Activated naive CD4-positive, alpha-beta T cell treated with anti-CD3 and anti-CD28 coated beads, Interleukin-2, amount 10 ng/mL, durations not matched to agents 7 days and 5 days (primary cell): ENCODE measurements around the gene CDH23.

Experiments used
- CTCF ChIA-PET: fragments of 350-600 bp; sonication (Branson Sonifier 250); formaldehyde crosslinking; loops from one replicate; lab custom pipeline; 2021; ENCODE audit warnings: antibody characterized with exemption; lab: Charles Lee
- DNase-seq: peaks from one replicate; pipeline ENCODE4 v3.0.0-alpha.2; 2020
- H3K27ac Mint-ChIP-seq: one replicate; pipeline ENCODE4 v1.8.0; 2021; ENCODE audit warnings: mild to moderate bottlenecking, moderate library complexity, mixed read lengths
- H3K27me3 Mint-ChIP-seq: one replicate; pipeline ENCODE4 v1.8.0; 2021; ENCODE audit warnings: mild to moderate bottlenecking, mixed read lengths
- H3K36me3 Mint-ChIP-seq: one replicate; pipeline ENCODE4 v1.8.0; 2021; ENCODE audit warnings: mixed read lengths
- H3K4me1 Mint-ChIP-seq: one replicate; pipeline ENCODE4 v1.8.0; 2021; ENCODE audit warnings: mixed read lengths
- H3K4me3 Mint-ChIP-seq: one replicate; pipeline ENCODE4 v1.8.0; 2021; ENCODE audit warnings: mild to moderate bottlenecking, moderate library complexity, mixed read lengths
- H3K9me3 Mint-ChIP-seq: one replicate; pipeline ENCODE4 v1.8.0; 2021; ENCODE audit warnings: mixed read lengths

CDH23 gene

GRCh38 chr10:71361581-71361980 is 35.1 kb upstream of the CDH23 start:
- H3K27ac Mint-ChIP-seq, result no peak overlapping the region
- no peak for DNase-seq
- CTCF ChIA-PET, result interaction anchor here (2.0 kb wide), 1 partner anchor 44 kb away, joined by 4 read pairs; no protein-coding TSS in a partner anchor
- no peak overlapping the region for H3K4me3 Mint-ChIP-seq
- no peaks in the 10 kb centered on the region for H3K36me3 Mint-ChIP-seq
- peaks cover 6% of the 10 kb centered on the region for H3K27me3 Mint-ChIP-seq
- H3K9me3 Mint-ChIP-seq, result no peaks in the 10 kb centered on the region
- H3K4me1 Mint-ChIP-seq, result no peaks in the 10 kb centered on the region

GRCh38 chr10:71362141-71362540 is 34.6 kb upstream of the CDH23 start:
- Mint-ChIP-seq H3K36me3 (no peaks in the 10 kb centered on the region), H3K27me3 (peaks cover 6% of the 10 kb centered on the region), H3K4me3 (no peak overlapping the region), H3K27ac (no peak overlapping the region), H3K4me1 (no peaks in the 10 kb centered on the region), H3K9me3 (no peaks in the 10 kb centered on the region)
- no peak for DNase-seq
- CTCF ChIA-PET, result interaction anchor here (2.0 kb wide), 1 partner anchor 45 kb away, joined by 4 read pairs; no protein-coding TSS in a partner anchor

- H3K27ac Mint-ChIP-seq, result no peak overlapping the region
- CTCF ChIA-PET, result interaction anchor here (0.9 kb wide), 1 partner anchor 20 kb away, joined by 4 read pairs; no protein-coding TSS in a partner anchor
Observed at GRCh38 chr10:71363936-71364335, 32.8 kb upstream of the CDH23 start.

GRCh38 chr10:71365366-71365765 is 31.4 kb upstream of the CDH23 start:
- no peak for DNase-seq
- peaks cover 9% of the 10 kb centered on the region for H3K27me3 Mint-ChIP-seq
- H3K4me1 Mint-ChIP-seq, result no peaks in the 10 kb centered on the region
- no peak overlapping the region for H3K4me3 Mint-ChIP-seq
- CTCF ChIA-PET, result no interaction called here
- no peaks in the 10 kb centered on the region for H3K9me3 Mint-ChIP-seq
- no peak overlapping the region for H3K27ac Mint-ChIP-seq
- H3K36me3 Mint-ChIP-seq, result no peaks in the 10 kb centered on the region

More at GRCh38 chr10:71363936-71364335, 32.8 kb upstream of the CDH23 start:
- no peak overlapping the region for H3K4me3 Mint-ChIP-seq
- H3K9me3 Mint-ChIP-seq, result no peaks in the 10 kb centered on the region
- no peaks in the 10 kb centered on the region for H3K36me3 Mint-ChIP-seq
- no peaks in the 10 kb centered on the region for H3K4me1 Mint-ChIP-seq
- peaks cover 9% of the 10 kb centered on the region for H3K27me3 Mint-ChIP-seq
- DNase-seq, result no peak

DNA sequence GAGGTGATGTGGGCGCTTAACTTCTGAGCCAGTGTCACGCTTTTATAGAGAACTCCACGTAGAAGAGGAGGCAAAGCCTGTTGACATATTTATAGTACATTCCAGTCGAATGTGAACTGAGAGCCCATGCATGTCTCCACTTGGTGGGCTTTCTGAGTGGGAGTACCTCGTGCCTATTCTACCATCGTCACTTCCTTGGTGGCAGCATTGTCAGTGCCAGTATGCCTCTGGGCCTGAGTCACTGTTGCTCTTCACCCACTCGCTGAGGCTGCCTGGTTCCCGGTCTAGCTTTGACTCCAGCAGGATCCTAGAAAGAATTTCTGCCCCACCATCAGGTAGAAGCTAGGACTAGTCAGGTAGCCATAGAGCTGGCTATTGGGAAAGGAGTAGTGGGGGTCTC is 30.0 kb upstream of the CDH23 start:
- no peak for DNase-seq
- no peak overlapping the region for H3K27ac Mint-ChIP-seq

GRCh38 chr10:71367271-71367670 is 29.4 kb upstream of the CDH23 start:
- Mint-ChIP-seq H3K27me3 (peaks cover 20% of the 10 kb centered on the region), H3K4me3 (no peak overlapping the region), H3K27ac (no peak overlapping the region), H3K9me3 (no peaks in the 10 kb centered on the region), H3K4me1 (no peaks in the 10 kb centered on the region), H3K36me3 (no peaks in the 10 kb centered on the region)
- CTCF ChIA-PET, result no interaction called here
- no peak for DNase-seq

More for the DNA sequence above, 30.0 kb upstream of the CDH23 start:
- Mint-ChIP-seq H3K4me3 (no peak overlapping the region), H3K36me3 (no peaks in the 10 kb centered on the region), H3K9me3 (no peaks in the 10 kb centered on the region), H3K4me1 (no peaks in the 10 kb centered on the region), H3K27me3 (peaks cover 17% of the 10 kb centered on the region)
- CTCF ChIA-PET, result no interaction called here

DNA sequence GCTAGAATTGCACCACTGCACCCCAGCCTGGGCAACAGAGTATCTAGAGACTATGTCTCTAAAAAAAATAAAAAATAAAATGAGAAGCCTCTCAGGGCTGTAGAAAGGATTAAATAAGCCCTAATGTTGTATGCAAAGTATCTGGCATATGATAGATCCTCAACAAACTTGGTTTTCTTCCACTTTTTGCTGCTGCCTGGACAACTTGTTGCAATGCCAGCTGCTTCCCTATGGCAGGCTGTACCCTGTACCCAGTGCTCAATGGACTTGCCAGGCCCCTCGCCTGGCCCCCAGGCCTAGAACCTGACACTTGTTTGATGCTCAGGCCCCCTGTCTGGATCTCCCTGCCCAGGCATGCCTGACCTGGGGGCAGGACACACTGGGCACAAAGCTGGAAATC is 28.5 kb upstream of the CDH23 start:
- Mint-ChIP-seq H3K4me3 (no peak overlapping the region), H3K36me3 (no peaks in the 10 kb centered on the region), H3K27me3 (peaks cover 29% of the 10 kb centered on the region), H3K27ac (no peak overlapping the region), H3K4me1 (no peaks in the 10 kb centered on the region), H3K9me3 (no peaks in the 10 kb centered on the region)
- CTCF ChIA-PET, result interaction anchor here (1.2 kb wide), 1 partner anchor 9 kb away, joined by 3 read pairs; no protein-coding TSS in a partner anchor
- no peak for DNase-seq

DNA sequence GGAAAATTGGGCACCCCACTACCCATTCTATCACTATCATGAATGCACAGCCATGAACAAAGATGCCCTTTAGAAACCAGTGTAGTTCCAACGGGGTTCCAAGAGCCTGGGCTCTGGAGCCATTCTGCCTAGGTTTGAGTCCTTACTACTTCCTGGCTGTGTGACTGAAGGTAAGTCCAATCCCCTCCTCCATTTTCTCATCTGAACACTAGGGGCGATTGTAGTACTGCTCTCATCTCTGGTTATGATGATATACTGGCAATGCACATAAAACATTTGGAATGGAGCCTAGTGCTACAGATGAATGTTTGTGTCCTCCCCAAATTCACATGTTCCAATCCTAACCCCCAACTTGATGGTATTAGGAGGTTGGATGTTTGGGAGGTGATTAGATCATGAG is 28.1 kb upstream of the CDH23 start:
- Mint-ChIP-seq H3K4me1 (no peaks in the 10 kb centered on the region), H3K36me3 (no peaks in the 10 kb centered on the region), H3K27me3 (peaks cover 34% of the 10 kb centered on the region), H3K9me3 (no peaks in the 10 kb centered on the region), H3K27ac (no peak overlapping the region), H3K4me3 (no peak overlapping the region)
- CTCF ChIA-PET, result interaction anchor here (1.2 kb wide), 1 partner anchor 8 kb away, joined by 3 read pairs; no protein-coding TSS in a partner anchor
- no peak for DNase-seq

GRCh38 chr10:71369602-71370001 is 27.1 kb upstream of the CDH23 start:
- Mint-ChIP-seq H3K36me3 (no peaks in the 10 kb centered on the region), H3K4me1 (no peaks in the 10 kb centered on the region), H3K27ac (no peak overlapping the region), H3K9me3 (no peaks in the 10 kb centered on the region), H3K4me3 (no peak overlapping the region), H3K27me3 (peaks cover 39% of the 10 kb centered on the region)
- CTCF ChIA-PET, result interaction anchor here (1.2 to 1.5 kb wide), 2 partner anchors 7 to 14 kb away, joined by 3 to 4 read pairs; no protein-coding TSS in a partner anchor
- DNase-seq, result no peak

DNA sequence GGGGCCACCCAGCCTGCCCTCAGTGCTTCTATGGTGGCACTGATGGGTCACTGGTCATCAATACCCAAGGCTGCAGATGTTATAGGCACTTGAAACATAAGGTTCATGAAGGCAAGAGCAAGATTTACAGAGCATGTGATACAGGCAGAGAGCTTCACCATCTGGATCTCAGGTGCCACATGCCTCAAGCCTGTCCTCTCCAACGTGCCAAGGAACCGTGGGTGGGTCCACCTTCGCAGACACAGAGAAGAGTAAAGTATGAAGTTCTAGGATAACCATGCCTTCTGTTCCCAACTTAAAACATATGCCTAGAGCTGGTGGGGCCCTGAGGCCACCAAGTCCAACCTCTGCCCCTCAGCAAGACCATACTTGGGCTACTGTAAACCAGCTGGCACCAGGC is 26.7 kb upstream of the CDH23 start:
- CTCF ChIA-PET, result interaction anchor here (1.5 to 2.7 kb wide), 2 partner anchors 12 to 14 kb away, joined by 4 to 7 read pairs; no protein-coding TSS in a partner anchor
- Mint-ChIP-seq H3K4me3 (no peak overlapping the region), H3K27ac (no peak overlapping the region)

DNA sequence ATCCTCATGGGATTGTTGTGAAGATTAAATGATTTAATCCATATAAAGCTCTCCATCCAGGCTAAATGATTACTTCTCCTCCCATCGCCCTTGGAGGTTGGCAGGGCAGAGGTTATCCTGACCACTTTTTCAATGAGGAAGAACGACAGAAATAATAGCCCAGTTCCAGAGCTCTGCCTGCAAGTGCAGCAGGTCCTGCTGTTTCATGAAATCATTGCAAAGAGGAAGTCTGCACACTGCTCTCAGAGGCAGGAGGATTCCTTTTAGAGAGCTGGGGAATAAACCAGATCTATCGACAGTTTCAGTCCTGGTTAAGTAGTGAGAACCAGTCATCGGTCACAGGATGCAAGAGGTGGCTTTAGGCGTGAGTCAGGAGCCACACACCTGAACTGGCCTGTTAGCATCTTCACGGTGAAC is 25.0 kb upstream of the CDH23 start:
- H3K27me3 Mint-ChIP-seq, result peaks cover 37% of the 10 kb centered on the region
- no peaks in the 10 kb centered on the region for H3K9me3 Mint-ChIP-seq
- peaks cover 7% of the 10 kb centered on the region for H3K4me1 Mint-ChIP-seq
- H3K4me3 Mint-ChIP-seq, result no peak overlapping the region
- H3K27ac Mint-ChIP-seq, result no peak overlapping the region
- CTCF ChIA-PET, result interaction anchor here (1.8 to 2.7 kb wide), 3 partner anchors 10 to 56 kb away, joined by 5 to 8 read pairs (median 7); no protein-coding TSS in a partner anchor
- no peak for DNase-seq
- no peaks in the 10 kb centered on the region for H3K36me3 Mint-ChIP-seq

More for the DNA sequence above, 26.7 kb upstream of the CDH23 start:
- H3K9me3 Mint-ChIP-seq, result no peaks in the 10 kb centered on the region
- H3K27me3 Mint-ChIP-seq, result peaks cover 43% of the 10 kb centered on the region
- DNase-seq, result no peak
- no peaks in the 10 kb centered on the region for H3K36me3 Mint-ChIP-seq
- H3K4me1 Mint-ChIP-seq, result no peaks in the 10 kb centered on the region

DNA sequence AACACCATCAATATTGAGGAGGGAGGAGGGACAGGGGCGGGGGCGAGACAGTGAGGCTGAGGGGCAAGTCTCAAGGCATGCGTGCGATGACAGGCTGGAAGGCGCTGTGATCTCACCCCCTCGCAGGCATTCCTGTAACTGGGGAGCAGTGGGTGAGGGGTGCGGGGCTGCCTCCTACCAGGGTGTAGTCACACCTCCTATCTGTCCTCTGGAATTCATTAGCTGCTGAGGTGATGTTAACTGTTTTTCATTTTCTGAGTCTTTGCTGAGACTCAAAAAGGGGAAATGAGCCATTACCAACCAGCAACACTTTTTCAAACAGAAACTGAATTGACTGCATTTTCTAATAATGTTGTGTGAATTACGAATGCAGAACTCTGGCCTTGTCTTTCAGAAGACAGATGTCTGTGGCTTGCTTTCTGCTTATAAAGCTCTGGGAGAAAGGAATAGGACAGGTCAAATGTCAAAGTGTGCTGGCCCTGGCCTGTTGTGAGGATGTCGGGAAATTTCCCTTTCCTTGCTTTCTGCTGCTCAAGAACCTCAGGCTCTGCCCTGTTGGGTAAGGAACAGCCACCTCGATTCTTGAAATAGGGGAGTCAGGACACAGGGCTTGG is 23.7 kb upstream of the CDH23 start:
- Mint-ChIP-seq H3K4me1 (peaks cover 13% of the 10 kb centered on the region), H3K36me3 (no peaks in the 10 kb centered on the region), H3K4me3 (no peak overlapping the region), H3K27me3 (peaks cover 38% of the 10 kb centered on the region), H3K27ac (no peak overlapping the region), H3K9me3 (no peaks in the 10 kb centered on the region)
- CTCF ChIA-PET, result interaction anchor here (1.8 to 2.7 kb wide), 3 partner anchors 9 to 57 kb away, joined by 5 to 8 read pairs (median 7); no protein-coding TSS in a partner anchor
- no peak for DNase-seq

DNA sequence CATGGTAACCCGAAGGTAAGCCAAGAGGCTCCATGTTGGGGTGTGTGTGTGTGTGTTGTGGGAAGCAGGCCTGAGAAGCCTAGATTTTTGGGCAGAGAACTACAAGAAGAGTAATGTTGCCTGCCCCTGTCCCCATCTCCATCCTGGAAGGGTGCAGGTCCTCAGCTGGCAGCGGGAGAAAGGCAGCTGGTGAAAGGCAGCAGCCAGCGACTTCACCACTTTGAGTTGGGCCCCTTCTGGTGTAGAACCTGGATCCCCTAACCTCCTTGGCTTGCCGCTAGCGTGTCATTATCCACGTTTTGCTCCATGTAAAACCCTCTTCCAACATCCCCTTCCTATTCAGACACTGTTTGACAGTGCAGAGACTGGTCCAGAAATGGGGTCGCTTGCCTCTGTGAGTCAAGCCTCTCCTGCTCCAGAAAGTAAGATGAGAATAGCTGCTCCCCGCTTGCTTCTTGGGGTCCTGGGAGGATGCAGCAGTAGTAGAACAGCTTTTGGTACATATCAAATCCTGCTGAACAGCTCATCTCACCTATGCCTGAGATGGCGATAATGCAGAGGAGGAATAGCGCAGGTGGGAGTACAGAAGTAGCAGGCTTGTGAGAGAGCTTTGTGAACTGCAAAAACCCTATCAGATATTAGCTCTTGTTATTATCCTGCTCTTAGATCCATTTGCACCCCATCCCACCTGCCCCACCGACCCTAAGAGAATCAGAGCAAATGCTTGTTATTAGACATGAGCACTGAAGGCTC is 22.1 kb upstream of the CDH23 start:
- no peak for DNase-seq
- no peak overlapping the region for H3K4me3 Mint-ChIP-seq
- no peaks in the 10 kb centered on the region for H3K36me3 Mint-ChIP-seq
- no peaks in the 10 kb centered on the region for H3K9me3 Mint-ChIP-seq
- peaks cover 38% of the 10 kb centered on the region for H3K27me3 Mint-ChIP-seq
- H3K4me1 Mint-ChIP-seq, result peaks cover 13% of the 10 kb centered on the region
- no peak overlapping the region for H3K27ac Mint-ChIP-seq
- CTCF ChIA-PET, result interaction anchor here (0.7 kb wide), 1 partner anchor 10 kb away, joined by 4 read pairs; no protein-coding TSS in a partner anchor

DNA sequence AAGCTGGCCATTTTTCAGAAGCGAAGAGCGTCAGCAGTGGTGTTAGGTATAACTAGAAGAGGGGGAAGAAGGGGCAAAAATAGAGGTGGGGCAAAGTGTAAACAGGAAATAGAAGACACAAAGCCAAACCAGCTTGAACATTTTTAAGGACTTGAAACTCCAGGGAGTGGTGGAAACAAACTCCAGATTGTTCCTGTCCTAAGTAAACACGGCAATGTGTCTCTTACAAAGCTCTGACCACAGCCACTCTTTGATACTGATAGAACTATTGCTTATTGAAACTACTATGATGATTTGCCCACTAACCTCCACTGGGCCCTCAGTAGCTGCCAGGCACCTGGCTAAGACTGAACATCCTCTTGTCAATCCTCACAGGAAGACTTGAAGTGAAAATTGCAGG is 20.8 kb upstream of the CDH23 start:
- H3K4me3 Mint-ChIP-seq, result peak overlapping the region; percentile 68
- DNase-seq, result no peak
- H3K9me3 Mint-ChIP-seq, result no peaks in the 10 kb centered on the region
- no peak overlapping the region for H3K27ac Mint-ChIP-seq
- CTCF ChIA-PET, result interaction anchor here (1.1 to 2.5 kb wide), 2 partner anchors 167 to 194 kb away, joined by 3 to 8 read pairs; no protein-coding TSS in a partner anchor
- H3K27me3 Mint-ChIP-seq, result peaks cover 38% of the 10 kb centered on the region
- H3K4me1 Mint-ChIP-seq, result peaks cover 13% of the 10 kb centered on the region
- no peaks in the 10 kb centered on the region for H3K36me3 Mint-ChIP-seq
